MCF 10A (cell line): ENCODE data around the gene COMTD1. TPM values are rescaled to one million over a fixed set of nuclear protein-coding genes. Genes with fewer than 3 reads are reported as not detected.

Experiments used
- Bru-seq: library from RNA; stranded (reverse); fragments of 400-500 nt; gene quantifications from one replicate; lab custom pipeline; 2021; lab: Mats Ljungman, UMichigan
- BruChase-seq, 2 experiments: library from RNA; stranded (reverse); fragments of 400-500 nt; gene quantifications; one replicate each; lab custom pipeline; 2021; lab: Mats Ljungman, UMichigan
- BruUV-seq: library from RNA; stranded (reverse); fragments of 400-500 nt; replicated peaks from 2 replicates; lab custom pipeline; 2021; lab: Mats Ljungman, UMichigan
- CTCF ChIA-PET: fragments of 300-600 bp; sonication (Branson Sonifier 250); formaldehyde crosslinking; extraction: SDS; loops from one replicate; lab custom pipeline; 2021; ENCODE audit warnings: antibody characterized with exemption, inconsistent platforms; lab: Yijun Ruan, JAX
- POLR2A ChIA-PET: fragments of 300-600, 350-650 bp; sonication (Branson Sonifier 250); formaldehyde crosslinking; extraction: SDS; loops from one replicate; lab custom pipeline; 2020; ENCODE audit warnings: antibody characterized with exemption, inconsistent platforms; lab: Yijun Ruan, JAX
- DNase-seq: peaks from one replicate; pipeline ENCODE4 v3.0.0-alpha.2; 2018; ENCODE audit not compliant: unreplicated experiment
- H3K27ac Mint-ChIP-seq: one replicate; pipeline ENCODE4 v1.8.0; 2022; ENCODE audit warnings: mild to moderate bottlenecking, low read depth, mixed read lengths; ENCODE audit not compliant: unreplicated experiment
- H3K27me3 Mint-ChIP-seq: one replicate; pipeline ENCODE4 v1.8.0; 2022; ENCODE audit warnings: mixed read lengths; ENCODE audit not compliant: insufficient read depth, unreplicated experiment
- H3K36me3 Mint-ChIP-seq: one replicate; pipeline ENCODE4 v1.8.0; 2022; ENCODE audit warnings: mild to moderate bottlenecking, moderate library complexity, mixed read lengths; ENCODE audit not compliant: insufficient read depth, unreplicated experiment
- H3K4me1 Mint-ChIP-seq: one replicate; pipeline ENCODE4 v1.8.0; 2022; ENCODE audit warnings: mixed read lengths; ENCODE audit not compliant: insufficient read depth, unreplicated experiment
- H3K4me3 Mint-ChIP-seq: one replicate; pipeline ENCODE4 v1.8.0; 2022; ENCODE audit warnings: mild to moderate bottlenecking, moderate library complexity, mixed read lengths; ENCODE audit not compliant: unreplicated experiment
- H3K9me3 Mint-ChIP-seq: one replicate; pipeline ENCODE4 v1.8.0; 2022; ENCODE audit warnings: mixed read lengths; ENCODE audit not compliant: unreplicated experiment
- CTCF ChIP-seq: fragments of 200-600 bp; IDR thresholded peaks from one replicate; pipeline ENCODE4 v1.8.0; 2022; ENCODE audit warnings: antibody characterized with exemption, mild to moderate bottlenecking; ENCODE audit not compliant: unreplicated experiment
- intact Hi-C: fragments of 100-400 bp; cut with micrococcal nuclease; formaldehyde crosslinking; loops from 2 replicates; pipeline ENCODE4 v1.14.1; 2022
- long read RNA-seq: library from polyadenylated mRNA; stranded (forward); transcript quantifications from one replicate; pipeline ENCODE4 v2.0.0, GENCODE V29; 2022
- total RNA-seq: library from RNA; stranded (reverse); gene quantifications from 2 replicates; pipeline ENCODE4 v1.2.3, GENCODE V29; 2022

COMTD1 gene
- total RNA-seq: 18.3 and 34.3 TPM in 2 replicates
- Bru-seq, nascent RNA: percentile 41 among the genes with signal in this experiment
- BruChase-seq, experiment 1, labeled RNA remaining after a 6-hour chase: percentile 45 among the genes with signal in this experiment
- BruChase-seq, experiment 2, labeled RNA remaining after a 2-hour chase: percentile 41 among the genes with signal in this experiment
- long read RNA-seq, transcript COMTD1-201 (7 exons, 976 nt): major isoform, 16 of 34 reads
- long read RNA-seq, partial matches to known transcripts: 3 of 34 reads
- long read RNA-seq, other reads (novel, unspliced or antisense): 11 of 34 reads

DNA sequence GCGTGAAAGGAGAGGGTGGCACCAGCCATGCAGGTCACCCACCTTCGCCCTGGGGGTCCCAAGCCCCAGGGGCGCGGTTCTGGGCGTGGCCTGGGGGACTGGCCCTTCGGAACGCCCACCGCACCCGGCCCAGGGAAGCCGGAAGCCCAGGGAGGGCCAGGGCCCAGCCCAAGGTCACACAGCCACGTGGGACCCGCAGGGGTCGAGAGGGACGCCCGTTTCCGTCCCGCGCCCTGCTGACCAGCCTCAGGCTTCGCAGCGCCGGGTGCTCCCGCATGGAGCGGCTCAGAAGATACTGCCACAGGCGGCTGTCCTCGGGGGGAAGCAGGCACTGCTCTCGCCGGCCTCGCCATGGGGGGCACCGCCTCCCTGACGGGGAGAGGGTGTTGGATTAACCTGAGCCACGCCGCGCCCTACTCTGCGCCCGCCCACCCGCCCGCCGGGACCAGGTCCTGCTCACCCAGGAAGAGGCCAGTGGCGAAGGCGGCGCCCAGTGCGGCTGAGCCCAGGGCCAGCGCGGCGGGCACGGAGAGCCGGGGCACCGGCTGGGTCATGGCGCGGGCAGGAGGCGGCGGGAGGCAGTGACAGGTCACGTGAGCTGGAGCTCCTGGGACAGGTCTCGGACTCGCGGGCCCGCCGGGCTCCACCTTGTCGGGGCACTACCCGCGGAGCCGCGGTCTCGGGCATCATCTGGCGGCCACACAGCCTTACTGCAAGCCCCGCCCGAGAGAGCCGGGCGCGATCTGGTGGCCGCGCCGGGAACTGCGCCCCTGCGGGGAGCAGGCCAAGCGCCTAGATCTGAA is at the start of gene COMTD1:
Gene COMTD1 (minus strand): TSS at position 583 of the 803 bp plus-strand sequence. CDS start 29 bp downstream, at position 554.
- Mint-ChIP-seq H3K4me1 (peaks cover 24% of the 10 kb centered on the region), H3K36me3 (peaks cover 37% of the 10 kb centered on the region), H3K27ac (no peak within 1 kb of the TSS), H3K27me3 (no peaks in the 10 kb centered on the region), H3K9me3 (no peaks in the 10 kb centered on the region), H3K4me3 (peak within 1 kb of the TSS; percentile 76)
- ChIA-PET POLR2A (interaction anchor here (0.6 to 15.1 kb wide), 9 partner anchors 12 to 173 kb away, joined by 3 to 615 read pairs (median 9); partner anchors contain the start of genes SAMD8, VDAC2 and ZNF503), CTCF (interaction anchor here (0.5 to 8.1 kb wide), 35 partner anchors 8 to 992 kb away, joined by 3 to 209 read pairs (median 4); partner anchors contain the start of gene VDAC2)
- intact Hi-C loops: loop anchor here (1.0 to 5.0 kb wide), 3 partner anchors 124 to 991 kb away; partner anchors contain the start of gene SAMD8
- DNase-seq: peak; percentile 92
- peak; percentile 100 for TF ChIP-seq CTCF
- TSS peak; percentile 27 for BruUV-seq

- no peak overlapping the region for H3K27ac Mint-ChIP-seq
- ChIA-PET CTCF (interaction anchor here (0.5 to 1.5 kb wide), 3 partner anchors 17 to 881 kb away, joined by 3 to 4 read pairs (median 3); no protein-coding TSS in a partner anchor), POLR2A (interaction anchor here (2.9 kb wide), 1 partner anchor 11 kb away, joined by 11 read pairs; no protein-coding TSS in a partner anchor)
- H3K9me3 Mint-ChIP-seq: no peaks in the 10 kb centered on the region
- no peak for TF ChIP-seq CTCF
- H3K4me1 Mint-ChIP-seq: no peaks in the 10 kb centered on the region
- no peaks in the 10 kb centered on the region for H3K27me3 Mint-ChIP-seq
- no peak for DNase-seq
- H3K4me3 Mint-ChIP-seq: no peak overlapping the region
- no peaks in the 10 kb centered on the region for H3K36me3 Mint-ChIP-seq
- intact Hi-C loops: no loop called here
- BruUV-seq: no TSS peak
These were observed 48.1 kb upstream of the COMTD1 start for GRCh38 chr10:75283671-75284470.

GRCh38 chr10:75283078-75283670 is 47.4 kb upstream of the COMTD1 start:
- Mint-ChIP-seq H3K36me3 (no peaks in the 10 kb centered on the region), H3K4me1 (no peaks in the 10 kb centered on the region), H3K4me3 (no peak overlapping the region), H3K27ac (no peak overlapping the region), H3K9me3 (no peaks in the 10 kb centered on the region), H3K27me3 (no peaks in the 10 kb centered on the region)
- CTCF ChIA-PET: interaction anchor here (0.5 to 1.5 kb wide), 3 partner anchors 16 to 881 kb away, joined by 3 to 4 read pairs (median 3); no protein-coding TSS in a partner anchor
- intact Hi-C loops: no loop called here
- no peak for TF ChIP-seq CTCF
- DNase-seq: no peak
- BruUV-seq: no TSS peak
- POLR2A ChIA-PET: interaction anchor here (2.9 kb wide), 1 partner anchor 12 kb away, joined by 11 read pairs; no protein-coding TSS in a partner anchor
